DLD1 (cell line): ENCODE results near the gene DPPA3.
"Not testable (repeated sequence)": the region's sequence is repeated elsewhere in the genome, so short reads cannot be mapped to it uniquely, and the experiment has no call there.

ENCODE experiments used
- in situ Hi-C: cut with HindIII; loops from 2 replicates; pipeline ENCODE4 v1.10.0; 2017; ENCODE audit warnings: low sequenced_read_pairs

DPPA3 gene

DNA sequence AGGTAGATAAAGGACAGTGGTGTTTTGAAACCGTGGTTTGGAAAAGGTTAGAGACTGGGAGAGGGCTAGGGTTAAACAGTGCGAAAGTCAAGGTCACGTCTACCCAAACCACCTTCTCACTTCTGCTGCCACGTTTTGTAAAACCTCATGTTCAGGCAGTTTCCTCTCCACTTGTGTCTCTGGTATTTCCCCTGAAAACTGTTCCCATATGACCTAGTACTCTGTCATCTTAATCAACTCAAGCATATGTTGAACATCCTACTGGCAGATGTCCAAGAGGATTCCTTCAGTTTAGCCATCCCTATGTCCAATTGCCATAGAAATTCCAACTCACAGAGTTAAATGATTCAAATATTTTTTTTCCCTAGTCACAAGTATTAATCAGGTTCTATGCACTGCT, 18.5 kb downstream of the DPPA3 start:
- in situ Hi-C loops, result no loop called here

DNA sequence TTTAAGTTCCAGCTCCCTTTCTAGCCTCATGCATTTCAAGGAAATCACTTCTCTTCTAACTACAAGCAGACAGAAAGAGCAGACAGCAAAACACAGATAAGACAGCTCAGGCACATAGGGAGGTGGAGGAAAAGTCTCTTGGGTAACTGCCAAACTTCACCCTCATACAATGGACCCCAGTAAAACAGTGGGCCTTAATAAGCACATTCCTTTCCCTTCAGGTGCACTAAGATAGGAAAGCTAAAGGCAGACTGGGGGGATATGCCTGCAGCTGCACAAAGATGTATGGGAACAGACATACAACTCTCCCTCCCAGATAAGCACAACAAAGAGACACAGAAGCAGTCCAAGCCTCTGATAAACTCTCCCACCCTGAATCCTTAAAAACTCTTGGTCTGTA, 19.8 kb downstream of the DPPA3 start:
- in situ Hi-C loops, result not testable (repeated sequence)

DNA sequence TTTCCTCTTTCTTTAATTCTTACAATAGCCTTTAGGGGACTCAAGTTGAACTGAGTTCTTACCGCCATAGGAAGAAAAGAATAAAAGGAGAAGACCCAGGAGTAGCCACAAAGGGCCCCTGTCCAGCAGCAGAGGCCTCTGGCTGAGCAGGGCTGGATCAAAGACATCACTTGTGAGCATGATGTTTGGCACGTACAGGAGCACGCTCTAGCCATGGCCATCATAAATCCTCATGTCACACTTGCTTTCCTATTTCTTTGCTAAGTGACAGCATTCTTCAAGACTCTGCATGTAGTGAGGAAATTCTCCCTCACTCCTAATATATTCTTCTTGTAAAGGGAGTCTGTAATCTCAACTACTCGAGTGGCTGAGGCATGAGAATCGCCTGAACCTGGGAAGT, 20.3 kb downstream of the DPPA3 start:
- in situ Hi-C loops, result no loop called here

DNA sequence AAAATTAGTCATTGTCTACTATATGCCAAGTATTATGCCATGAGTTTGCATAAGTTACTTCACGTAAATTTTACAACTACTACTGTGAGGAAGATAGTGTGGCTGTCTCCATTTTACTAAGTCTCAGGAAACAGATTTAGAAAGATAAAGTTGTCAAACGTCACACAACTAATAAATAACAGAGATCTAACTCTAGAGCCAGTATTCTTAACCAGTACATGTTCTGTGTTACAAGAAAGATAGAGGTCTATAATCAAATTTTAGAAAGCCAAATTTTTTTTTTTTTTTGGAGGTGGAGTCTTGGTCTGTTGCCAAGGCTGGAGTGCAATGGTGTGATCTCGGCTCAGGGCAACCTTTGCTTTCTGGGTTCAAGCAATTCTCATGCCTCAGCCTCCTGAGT, 21.8 kb downstream of the DPPA3 start:
- in situ Hi-C loops, result no loop called here

DNA sequence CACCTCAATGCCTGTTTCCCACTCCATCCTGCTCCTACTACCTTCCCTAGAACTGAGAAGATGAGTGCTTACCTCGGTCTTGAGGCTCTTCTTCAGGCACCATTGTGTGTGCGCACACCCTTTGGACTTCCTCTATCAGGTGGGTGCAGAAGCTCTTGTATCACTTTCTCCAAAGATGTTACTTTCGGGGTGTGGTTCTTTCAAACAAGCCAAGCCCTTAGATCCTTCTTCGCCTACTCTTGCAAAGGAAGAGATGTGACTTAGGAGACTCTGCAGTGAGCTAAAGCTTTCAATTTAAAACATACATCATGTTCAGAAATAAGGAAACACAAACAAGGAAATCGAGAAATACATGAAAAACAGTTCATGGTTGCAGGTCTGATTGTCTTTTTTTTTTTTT, 36.0 kb downstream of the DPPA3 start, which contains the start of gene CLEC4C:
TSS of gene CLEC4C (minus strand) at position 130 of the 400 bp plus-strand sequence. CDS start at position 103, 27 bp downstream.
- in situ Hi-C loops, result no loop called here

DNA sequence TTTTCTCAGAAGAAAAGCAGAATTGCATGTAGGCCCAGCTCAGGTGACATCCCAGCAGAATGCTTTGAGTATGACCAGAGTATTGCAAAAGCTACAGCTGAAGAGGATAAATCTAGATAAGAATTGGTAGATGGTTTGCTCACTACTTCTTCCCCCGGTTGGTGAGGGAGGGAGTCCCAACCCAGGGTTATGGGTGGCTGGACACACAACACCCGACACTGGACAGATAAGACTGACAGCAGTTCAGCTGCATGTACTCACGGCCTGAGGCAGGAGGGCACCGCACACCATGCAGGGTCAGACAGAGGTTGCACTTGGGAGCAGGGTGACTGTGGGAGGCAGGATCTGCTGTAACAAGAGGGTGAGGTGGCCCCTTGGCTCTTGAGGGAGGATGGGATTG, 37.6 kb downstream of the DPPA3 start:
- in situ Hi-C loops, result no loop called here

DNA sequence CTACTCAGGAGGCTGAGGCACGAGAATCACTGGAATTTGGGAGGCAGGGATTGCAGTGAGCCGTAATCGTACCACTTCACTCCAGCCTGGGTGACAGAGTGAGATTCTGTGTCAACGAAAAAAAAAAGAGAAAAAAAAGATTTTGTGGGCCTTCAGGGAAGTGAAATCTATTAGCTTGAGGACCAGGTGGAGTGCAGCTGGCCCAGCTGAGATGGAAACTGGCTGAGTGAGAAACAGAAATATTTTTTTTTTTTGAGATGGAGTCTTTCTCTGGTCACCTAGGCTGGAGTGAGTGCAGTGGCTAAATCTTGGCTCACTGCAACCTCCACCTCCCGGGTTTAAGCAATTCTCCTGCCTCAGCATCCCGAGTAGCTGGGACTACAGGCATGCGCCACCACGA, 38.2 kb downstream of the DPPA3 start:
- in situ Hi-C loops, result no loop called here

DNA sequence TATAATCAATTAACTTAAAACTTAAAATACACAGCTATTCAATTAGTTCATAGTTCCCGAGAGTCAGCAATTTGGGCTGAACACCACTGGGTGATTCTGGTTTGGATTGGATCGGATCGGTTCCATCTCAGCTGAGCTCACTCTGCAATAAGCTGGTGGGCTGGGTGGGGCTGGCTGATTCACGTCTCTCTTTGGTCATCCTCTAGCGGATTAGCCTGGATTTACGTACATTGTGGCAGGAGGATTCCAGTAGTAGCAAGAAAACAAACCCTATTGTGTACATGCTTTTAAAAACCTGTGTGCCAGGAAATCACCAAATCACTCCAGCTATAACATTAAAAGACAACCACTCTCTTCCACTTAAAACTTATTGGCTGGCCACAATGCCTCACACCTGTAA, 39.1 kb downstream of the DPPA3 start:
- in situ Hi-C loops, result no loop called here

DNA sequence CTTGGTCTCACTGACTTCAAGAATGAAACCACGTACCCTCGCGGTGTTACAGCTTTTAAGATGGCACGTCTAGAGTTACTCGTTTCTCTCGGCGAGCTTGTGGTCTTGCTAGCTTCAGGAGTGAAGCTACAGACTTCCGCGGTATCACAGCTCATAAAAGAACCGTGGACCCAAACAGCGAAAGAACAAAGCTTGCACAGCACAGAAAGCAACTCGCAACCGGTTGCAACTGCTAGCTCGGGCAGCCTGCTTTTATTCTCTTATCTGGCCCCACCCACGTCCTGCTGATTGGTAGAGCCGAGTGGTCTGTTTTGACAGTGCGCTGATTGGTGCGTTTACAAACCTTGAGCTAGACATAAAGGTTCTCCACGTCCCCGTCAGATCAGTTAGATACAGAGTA, 40.2 kb downstream of the DPPA3 start:
- in situ Hi-C loops, result no loop called here

DNA sequence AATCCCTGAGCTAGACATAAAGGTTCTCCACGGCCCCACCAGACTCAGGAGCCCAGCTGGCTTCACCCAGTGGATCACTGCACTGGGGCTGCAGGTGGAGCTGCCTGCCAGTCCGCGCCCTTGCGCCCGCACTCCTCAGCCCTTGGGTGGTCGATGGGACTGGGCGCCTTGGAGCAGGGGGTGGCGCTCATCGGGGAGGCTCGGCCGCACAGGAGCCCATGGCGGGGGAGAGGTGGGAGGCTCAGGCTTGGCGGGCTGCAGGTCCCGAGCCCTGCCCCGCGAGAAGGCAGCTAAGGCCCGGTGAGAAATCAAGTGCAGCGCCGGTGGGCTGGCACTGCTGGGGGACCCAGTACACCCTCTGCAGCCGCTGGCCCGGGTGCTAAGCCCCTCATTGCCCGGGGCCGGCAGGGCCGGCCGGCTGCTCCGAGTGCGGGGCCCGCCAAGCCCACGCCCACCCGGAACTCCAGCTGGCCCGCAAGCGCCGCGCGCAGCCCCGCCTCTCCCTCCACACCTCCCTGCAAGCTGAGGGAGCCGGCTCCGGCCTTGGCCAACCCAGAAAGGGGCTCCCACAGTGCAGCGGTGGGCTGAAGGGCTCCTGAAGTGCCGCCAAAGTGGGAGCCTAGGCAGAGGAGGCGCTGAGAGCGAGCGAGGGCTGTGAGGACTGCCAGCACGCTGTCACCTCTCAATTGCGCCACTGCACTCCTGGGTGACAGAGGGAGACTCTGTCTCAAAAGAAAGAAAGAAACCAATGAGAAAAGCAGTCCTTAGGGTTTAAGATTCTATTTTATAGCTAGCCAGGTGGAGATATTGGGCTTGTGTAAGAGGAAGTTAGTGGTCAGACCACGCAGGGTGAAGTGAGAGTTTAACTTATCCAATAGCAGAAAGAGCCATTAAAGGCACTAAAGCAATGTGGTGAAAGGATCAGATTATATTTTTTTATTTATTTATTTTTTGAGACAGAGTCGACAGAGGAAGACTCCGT, 41.0 kb downstream of the DPPA3 start:
- in situ Hi-C loops, result not testable (repeated sequence)

DNA sequence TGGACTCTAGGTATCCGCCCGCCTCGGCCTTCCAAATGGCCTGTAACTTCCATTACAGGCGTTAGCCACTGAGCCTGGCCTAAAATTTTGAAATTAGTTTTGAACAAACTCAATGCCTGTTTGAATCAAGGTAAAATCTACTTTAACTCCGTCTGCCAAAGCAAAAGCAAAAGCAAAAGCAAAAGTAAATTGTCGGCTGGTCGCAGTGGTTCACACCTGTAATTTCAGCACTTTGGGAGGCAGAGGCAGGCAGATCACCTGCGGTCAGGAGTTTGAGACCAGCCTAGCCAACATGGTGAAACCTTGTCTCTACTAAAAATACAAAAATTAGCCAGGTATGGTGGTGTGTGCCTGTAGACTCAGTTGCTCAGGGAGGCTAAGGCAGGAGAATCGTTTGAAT, 44.4 kb downstream of the DPPA3 start:
- in situ Hi-C loops, result not testable (repeated sequence)

DNA sequence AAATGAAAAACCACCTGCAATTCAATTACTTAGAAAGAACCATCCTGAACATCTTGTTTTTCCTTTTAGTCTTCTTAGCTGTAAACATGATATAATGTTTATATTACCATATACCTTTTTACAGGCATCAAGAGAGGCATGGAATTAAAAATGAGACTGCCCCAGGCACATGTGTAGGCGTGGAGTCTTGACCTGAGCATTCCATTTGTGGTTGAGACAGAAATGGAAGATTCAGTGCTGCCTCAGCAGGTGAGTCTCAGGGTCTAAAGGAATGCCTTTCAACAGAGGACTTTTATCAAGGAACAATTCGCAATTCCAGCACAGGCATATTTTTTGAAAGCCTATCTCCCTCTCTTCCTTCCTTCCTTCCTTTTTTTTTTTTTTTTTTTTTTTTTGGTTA, 45.8 kb downstream of the DPPA3 start:
- in situ Hi-C loops, result no loop called here

DNA sequence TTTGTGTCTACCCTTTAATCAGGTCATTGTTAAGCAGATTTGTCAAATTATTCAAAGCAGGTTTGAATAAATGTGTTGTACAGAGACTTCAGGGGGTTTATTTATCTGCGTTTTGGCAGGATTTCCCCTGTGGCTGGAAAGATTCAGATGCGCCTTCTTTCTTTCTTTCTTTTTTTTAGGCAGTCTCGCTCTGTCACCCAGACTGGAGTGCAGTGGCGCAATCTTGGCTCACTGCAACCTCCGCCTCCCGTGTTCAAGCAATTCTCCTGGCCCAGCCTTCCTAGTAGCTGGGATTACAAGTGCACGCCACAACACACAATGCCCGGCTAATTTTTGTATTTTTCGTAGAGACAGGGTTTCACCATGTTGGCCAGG, 47.5 kb downstream of the DPPA3 start:
- in situ Hi-C loops, result no loop called here
